Neural cell (in vitro differentiated cells): Measurements from ENCODE around the gene PCGF5. TPM values are rescaled to one million over a fixed set of nuclear protein-coding genes. Genes with fewer than 3 reads are reported as not detected.

Experiments used
- H2AFZ ChIP-seq: fragments of 200-600, 300-800 bp; sonication (generic), shearing (Covaris generic); 2 replicates; pipeline ENCODE4 v1.6.0; 2014; ENCODE audit warnings: low read depth, mild to moderate bottlenecking, antibody characterized with exemption, low read length, moderate library complexity
- H3F3A ChIP-seq: fragments of 200-600 bp; shearing (Covaris generic); 2 replicates; pipeline ENCODE4 v1.6.1; 2016; ENCODE audit warnings: mild to moderate bottlenecking, moderate library complexity, mixed read lengths, antibody characterized with exemption, low read length; ENCODE audit not compliant: insufficient read depth, poor library complexity, severe bottlenecking
- H3K27ac ChIP-seq: fragments of 200-600, 300-800 bp; sonication (generic), shearing (Covaris generic); 2 replicates; pipeline ENCODE4 v1.5.1; 2014; ENCODE audit warnings: mild to moderate bottlenecking, low read length, moderate library complexity
- H3K27me3 ChIP-seq: fragments of 300-800, 200-600 bp; sonication (generic), shearing (Covaris generic); 2 replicates; pipeline ENCODE4 v1.6.0; 2014; ENCODE audit warnings: mild to moderate bottlenecking, low read depth, low read length, moderate library complexity; ENCODE audit not compliant: insufficient read depth
- H3K36me3 ChIP-seq: fragments of 300-800, 200-600 bp; sonication (generic), shearing (Covaris generic); 2 replicates; pipeline ENCODE4 v1.5.1; 2014; ENCODE audit warnings: mild to moderate bottlenecking, antibody characterized with exemption, low read length, moderate library complexity; ENCODE audit not compliant: insufficient read depth
- H3K4me2 ChIP-seq: fragments of 300-800, 200-600 bp; sonication (generic), shearing (Covaris generic); 2 replicates; pipeline ENCODE4 v1.6.0; 2014; ENCODE audit warnings: mild to moderate bottlenecking, low read length
- H3K4me3 ChIP-seq: fragments of 300-800, 200-600 bp; sonication (generic), shearing (Covaris generic); 2 replicates; pipeline ENCODE4 v1.5.1; 2014; ENCODE audit warnings: mild to moderate bottlenecking, low read length, moderate library complexity
- H3K79me2 ChIP-seq: fragments of 200-600 bp; shearing (Covaris generic); replicated peaks from 2 replicates; pipeline ENCODE4 v1.6.0; 2014; ENCODE audit warnings: mild to moderate bottlenecking, low read length, moderate library complexity; ENCODE audit not compliant: insufficient read depth
- H3K9ac ChIP-seq: fragments of 300-800, 200-600 bp; sonication (generic), shearing (Covaris generic); 2 replicates; pipeline ENCODE4 v1.6.1; 2016; ENCODE audit warnings: mild to moderate bottlenecking, low read length, mixed read lengths
- H3K9me2 ChIP-seq: fragments of 200-600 bp; shearing (Covaris generic); 2 replicates; pipeline ENCODE4 v1.6.1; 2016; ENCODE audit warnings: mild to moderate bottlenecking, low read length, mixed read lengths; ENCODE audit not compliant: insufficient read depth
- H3K9me3 ChIP-seq: fragments of 200-600, 300-800 bp; sonication (generic), shearing (Covaris generic); 2 replicates; pipeline ENCODE4 v1.6.1; 2016; ENCODE audit warnings: mild to moderate bottlenecking, mixed run types, low read length, moderate library complexity, mixed read lengths
- H4K20me1 ChIP-seq: fragments of 200-600 bp; shearing (Covaris generic); 2 replicates; pipeline ENCODE4 v1.6.1; 2016; ENCODE audit warnings: mild to moderate bottlenecking, mixed run types; ENCODE audit not compliant: insufficient read depth
- EP300 ChIP-seq: fragments of 450-650 bp; conservative IDR thresholded peaks from 2 replicates; pipeline ENCODE4 v1.6.1; 2014; ENCODE audit warnings: antibody characterized with exemption, mild to moderate bottlenecking, moderate library complexity; ENCODE audit not compliant: poor library complexity, severe bottlenecking
- EZH2 ChIP-seq: fragments of 200-600, 300-800 bp; shearing (Covaris generic), sonication (generic); IDR thresholded peaks from 2 replicates; pipeline ENCODE4 v1.6.1; 2014; ENCODE audit warnings: antibody characterized with exemption, low read length, borderline replicate concordance, mild to moderate bottlenecking; ENCODE audit not compliant: insufficient read depth, poor library complexity, severe bottlenecking
- MXI1 ChIP-seq: fragments of 450-650 bp; conservative IDR thresholded peaks from 2 replicates; pipeline ENCODE4 v1.6.1; 2014; ENCODE audit warnings: antibody characterized with exemption, mild to moderate bottlenecking; ENCODE audit not compliant: poor library complexity, severe bottlenecking
- POLR2AphosphoS5 ChIP-seq: IDR thresholded peaks from 2 replicates; pipeline ENCODE4 v1.6.1; 2012
- RAD21 ChIP-seq: fragments of 450-650 bp; conservative IDR thresholded peaks from 2 replicates; pipeline ENCODE4 v1.6.1; 2014; ENCODE audit warnings: antibody characterized with exemption, mild to moderate bottlenecking, moderate library complexity
- SMC3 ChIP-seq: fragments of 450-650 bp; conservative IDR thresholded peaks from 2 replicates; pipeline ENCODE4 v1.6.1; 2014; ENCODE audit warnings: antibody characterized with exemption, mild to moderate bottlenecking, moderate library complexity; ENCODE audit not compliant: poor library complexity
- TAF1 ChIP-seq: IDR thresholded peaks from 2 replicates; pipeline ENCODE4 v1.6.1; 2012; ENCODE audit warnings: low read depth
- polyA plus RNA-seq: library from polyadenylated mRNA; depleted of rRNA; stranded (reverse); fragments of >200 nt; gene quantifications from 2 replicates; pipeline ENCODE4 v1.2.3, GENCODE V29; 2014
- TF ChIP-seq, protein P1 (sequence below): fragments of 450-650 bp; IDR thresholded peaks from 2 replicates; pipeline ENCODE4 v1.5.1; 2014; ENCODE audit warnings: antibody characterized with exemption, mild to moderate bottlenecking, moderate library complexity; ENCODE audit not compliant: poor library complexity, severe bottlenecking
- TF ChIP-seq, protein P2 (sequence below): IDR thresholded peaks from 2 replicates; pipeline ENCODE4 v1.6.1; 2012; ENCODE audit warnings: borderline replicate concordance

Gene PCGF5
- polyA plus RNA-seq, 1 donor from 2014 or later: 5.6 TPM

DNA sequence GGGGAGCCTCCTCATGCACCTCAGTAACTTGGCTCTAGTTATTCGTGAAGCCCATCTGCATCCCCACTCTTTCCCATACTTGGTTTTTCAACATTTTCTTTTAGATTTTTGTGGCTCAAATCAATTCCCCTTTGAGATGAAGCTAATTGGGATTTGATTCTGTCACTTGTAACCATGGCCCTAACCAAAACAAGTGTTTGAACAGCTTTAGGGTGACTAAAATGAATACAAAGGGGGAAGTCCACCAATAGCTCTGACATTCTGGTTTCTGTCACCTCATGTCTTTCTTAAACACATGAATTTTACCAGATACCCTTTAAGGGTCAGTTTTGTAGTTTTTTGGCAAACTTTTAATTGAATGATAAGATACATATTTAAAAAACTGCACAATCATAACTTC, 87.0 kb downstream of the PCGF5 start:
- H3F3A ChIP-seq: no peaks in the 10 kb centered on the region
- no peak for TF ChIP-seq SMC3
- no peak for TF ChIP-seq EP300
- TF ChIP-seq EZH2: no peak
- TF ChIP-seq POLR2AphosphoS5: no peak
- no peak for TF ChIP-seq TAF1
- no peak for TF ChIP-seq RAD21
- TF ChIP-seq MXI1: no peak
- TF ChIP-seq, protein P1, sequence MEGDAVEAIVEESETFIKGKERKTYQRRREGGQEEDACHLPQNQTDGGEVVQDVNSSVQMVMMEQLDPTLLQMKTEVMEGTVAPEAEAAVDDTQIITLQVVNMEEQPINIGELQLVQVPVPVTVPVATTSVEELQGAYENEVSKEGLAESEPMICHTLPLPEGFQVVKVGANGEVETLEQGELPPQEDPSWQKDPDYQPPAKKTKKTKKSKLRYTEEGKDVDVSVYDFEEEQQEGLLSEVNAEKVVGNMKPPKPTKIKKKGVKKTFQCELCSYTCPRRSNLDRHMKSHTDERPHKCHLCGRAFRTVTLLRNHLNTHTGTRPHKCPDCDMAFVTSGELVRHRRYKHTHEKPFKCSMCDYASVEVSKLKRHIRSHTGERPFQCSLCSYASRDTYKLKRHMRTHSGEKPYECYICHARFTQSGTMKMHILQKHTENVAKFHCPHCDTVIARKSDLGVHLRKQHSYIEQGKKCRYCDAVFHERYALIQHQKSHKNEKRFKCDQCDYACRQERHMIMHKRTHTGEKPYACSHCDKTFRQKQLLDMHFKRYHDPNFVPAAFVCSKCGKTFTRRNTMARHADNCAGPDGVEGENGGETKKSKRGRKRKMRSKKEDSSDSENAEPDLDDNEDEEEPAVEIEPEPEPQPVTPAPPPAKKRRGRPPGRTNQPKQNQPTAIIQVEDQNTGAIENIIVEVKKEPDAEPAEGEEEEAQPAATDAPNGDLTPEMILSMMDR: no peak
- TF ChIP-seq, protein P2, sequence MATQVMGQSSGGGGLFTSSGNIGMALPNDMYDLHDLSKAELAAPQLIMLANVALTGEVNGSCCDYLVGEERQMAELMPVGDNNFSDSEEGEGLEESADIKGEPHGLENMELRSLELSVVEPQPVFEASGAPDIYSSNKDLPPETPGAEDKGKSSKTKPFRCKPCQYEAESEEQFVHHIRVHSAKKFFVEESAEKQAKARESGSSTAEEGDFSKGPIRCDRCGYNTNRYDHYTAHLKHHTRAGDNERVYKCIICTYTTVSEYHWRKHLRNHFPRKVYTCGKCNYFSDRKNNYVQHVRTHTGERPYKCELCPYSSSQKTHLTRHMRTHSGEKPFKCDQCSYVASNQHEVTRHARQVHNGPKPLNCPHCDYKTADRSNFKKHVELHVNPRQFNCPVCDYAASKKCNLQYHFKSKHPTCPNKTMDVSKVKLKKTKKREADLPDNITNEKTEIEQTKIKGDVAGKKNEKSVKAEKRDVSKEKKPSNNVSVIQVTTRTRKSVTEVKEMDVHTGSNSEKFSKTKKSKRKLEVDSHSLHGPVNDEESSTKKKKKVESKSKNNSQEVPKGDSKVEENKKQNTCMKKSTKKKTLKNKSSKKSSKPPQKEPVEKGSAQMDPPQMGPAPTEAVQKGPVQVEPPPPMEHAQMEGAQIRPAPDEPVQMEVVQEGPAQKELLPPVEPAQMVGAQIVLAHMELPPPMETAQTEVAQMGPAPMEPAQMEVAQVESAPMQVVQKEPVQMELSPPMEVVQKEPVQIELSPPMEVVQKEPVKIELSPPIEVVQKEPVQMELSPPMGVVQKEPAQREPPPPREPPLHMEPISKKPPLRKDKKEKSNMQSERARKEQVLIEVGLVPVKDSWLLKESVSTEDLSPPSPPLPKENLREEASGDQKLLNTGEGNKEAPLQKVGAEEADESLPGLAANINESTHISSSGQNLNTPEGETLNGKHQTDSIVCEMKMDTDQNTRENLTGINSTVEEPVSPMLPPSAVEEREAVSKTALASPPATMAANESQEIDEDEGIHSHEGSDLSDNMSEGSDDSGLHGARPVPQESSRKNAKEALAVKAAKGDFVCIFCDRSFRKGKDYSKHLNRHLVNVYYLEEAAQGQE: no peak
- H3K9ac ChIP-seq: no peak overlapping the region
- H2AFZ ChIP-seq: no peak overlapping the region
- no peaks in the 10 kb centered on the region for H3K9me3 ChIP-seq
- H3K27ac ChIP-seq: no peak overlapping the region
- H3K9me2 ChIP-seq: no peaks in the 10 kb centered on the region
- no peaks in the 10 kb centered on the region for H3K36me3 ChIP-seq
- H4K20me1 ChIP-seq: no peaks in the 10 kb centered on the region
- no peaks in the 10 kb centered on the region for H3K79me2 ChIP-seq
- H3K4me3 ChIP-seq: no peak overlapping the region
- H3K27me3 ChIP-seq: no peaks in the 10 kb centered on the region
- no peak overlapping the region for H3K4me2 ChIP-seq

DNA sequence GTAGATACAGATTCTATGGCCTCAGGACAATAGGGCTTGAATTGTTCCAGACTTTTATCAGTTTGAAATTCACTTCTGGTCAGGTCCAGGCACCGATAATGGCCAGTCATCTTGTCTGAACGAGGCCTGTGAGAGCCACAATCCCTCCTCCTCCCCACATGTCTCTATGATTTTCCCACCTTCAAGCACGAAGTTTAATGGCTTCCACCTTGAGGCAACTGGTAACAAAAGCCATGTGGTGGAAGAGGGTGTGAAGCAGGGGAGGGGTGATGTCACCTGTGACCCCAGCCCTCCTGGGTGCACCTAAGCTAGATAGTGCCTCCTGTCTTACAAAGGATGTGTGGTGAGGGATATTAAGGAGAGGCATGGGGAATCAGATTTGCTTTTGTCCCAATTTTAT, 89.2 kb downstream of the PCGF5 start:
- Histone ChIP-seq H4K20me1 (no peaks in the 10 kb centered on the region), H3K27me3 (no peaks in the 10 kb centered on the region), H3K36me3 (no peaks in the 10 kb centered on the region), H3K4me2 (no peak overlapping the region), H2AFZ (no peak overlapping the region), H3K27ac (no peak overlapping the region), H3K9me2 (no peaks in the 10 kb centered on the region), H3K79me2 (no peaks in the 10 kb centered on the region), H3K9ac (no peak overlapping the region), H3K4me3 (no peak overlapping the region), H3K9me3 (no peaks in the 10 kb centered on the region), H3F3A (no peaks in the 10 kb centered on the region)
- TF ChIP-seq, protein P2: no peak
- no peak for TF ChIP-seq EZH2
- TF ChIP-seq SMC3: no peak
- no peak for TF ChIP-seq MXI1
- no peak for TF ChIP-seq TAF1
- no peak for TF ChIP-seq EP300
- TF ChIP-seq, protein P1: no peak
- TF ChIP-seq POLR2AphosphoS5: no peak
- TF ChIP-seq RAD21: no peak
